SU-DHL-6 (cell line): ENCODE measurements around the gene NFIX.

Experiments used
- CTCF ChIP-seq: fragments of 200-600 bp; sonication (generic); IDR thresholded peaks from one replicate; pipeline ENCODE4 v1.5.1; 2017; ENCODE audit warnings: antibody characterized with exemption, mild to moderate bottlenecking, low read length, moderate library complexity; ENCODE audit not compliant: insufficient read depth, poor library complexity, severe bottlenecking
- EZH2phosphoT487 ChIP-seq: fragments of 200-600 bp; sonication (generic), shearing (Covaris generic); conservative IDR thresholded peaks from 2 replicates; pipeline ENCODE4 v1.6.1; 2018; ENCODE audit warnings: mild to moderate bottlenecking, antibody characterized with exemption, low read length, moderate library complexity, mixed read lengths

- TF ChIP-seq CTCF (no peak), EZH2phosphoT487 (no peak)
Observed at GRCh38 chr19:13083627-13084026, 88.4 kb downstream of the NFIX start.
